NK-92 treated with Interleukin-12 subunit alpha and Interleukin-12 subunit beta, amount 100 ng/mL, for 24 hours (cell line): Measurements from ENCODE around the gene NFYA.

Experiments
- DNase-seq: peaks from one replicate; lab custom pipeline; 2025; lab: John Stamatoyannopoulos, UW

NFYA gene

DNA sequence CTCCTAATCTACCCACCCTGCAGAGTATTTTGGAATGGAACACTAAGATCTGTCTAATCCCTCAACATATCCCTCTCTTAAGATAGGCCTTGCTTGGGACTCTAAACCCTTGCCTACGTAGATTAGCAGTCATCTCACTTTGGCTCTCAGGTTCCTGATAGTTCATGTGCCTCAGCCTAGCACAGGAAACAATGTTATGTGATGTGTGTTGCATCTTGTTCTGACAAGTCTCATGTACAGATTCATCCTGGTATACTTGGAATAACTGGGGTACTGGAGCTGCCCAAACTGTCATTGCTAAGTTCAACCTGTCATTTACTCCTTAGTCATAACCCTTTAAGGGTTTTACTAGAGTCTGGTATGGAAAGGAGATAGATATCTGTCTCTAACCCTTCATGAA, 47.3 kb downstream of the NFYA start:
- DNase-seq: no peak

DNA sequence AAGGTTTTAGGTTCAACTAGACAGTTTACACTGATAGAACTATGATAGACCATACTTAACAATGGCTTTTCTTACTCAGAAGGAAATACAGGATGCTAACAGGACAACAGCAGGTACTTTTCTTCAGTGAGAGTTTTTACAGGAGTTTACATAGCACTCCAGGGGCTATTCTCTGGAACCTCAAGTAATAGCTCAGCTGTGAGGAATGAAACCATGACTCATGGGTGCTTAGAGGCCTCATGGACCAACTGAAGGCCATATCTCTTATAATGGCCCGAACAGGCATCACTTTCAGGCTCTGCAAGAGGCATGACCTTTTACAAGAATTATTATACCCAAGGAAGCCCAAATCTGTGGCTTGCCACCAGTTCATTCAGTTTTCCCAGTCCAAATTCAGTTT, 49.6 kb downstream of the NFYA start:
- no peak for DNase-seq

- no peak for DNase-seq
These were observed 50.1 kb downstream of the NFYA start for GRCh38 chr6:41122918-41123317.

DNA sequence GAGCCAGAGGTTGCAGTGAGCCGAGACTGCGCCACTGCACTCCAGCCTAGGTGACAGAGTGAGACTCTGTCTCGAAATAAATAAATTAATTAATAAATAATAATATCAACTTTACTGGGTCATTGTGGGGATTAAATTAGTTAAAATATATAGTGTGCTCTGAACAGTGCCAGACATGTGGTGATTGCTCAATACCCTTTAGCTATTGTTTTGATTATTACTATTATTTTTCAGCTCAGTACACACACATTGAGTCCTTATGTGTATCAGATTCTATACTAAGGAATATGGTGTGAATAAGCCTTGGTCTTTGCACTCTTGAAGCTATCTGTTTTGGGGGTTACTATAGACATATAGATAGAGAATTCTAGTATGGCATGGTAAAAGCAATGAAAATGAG, 52.5 kb downstream of the NFYA start:
- no peak for DNase-seq

DNA sequence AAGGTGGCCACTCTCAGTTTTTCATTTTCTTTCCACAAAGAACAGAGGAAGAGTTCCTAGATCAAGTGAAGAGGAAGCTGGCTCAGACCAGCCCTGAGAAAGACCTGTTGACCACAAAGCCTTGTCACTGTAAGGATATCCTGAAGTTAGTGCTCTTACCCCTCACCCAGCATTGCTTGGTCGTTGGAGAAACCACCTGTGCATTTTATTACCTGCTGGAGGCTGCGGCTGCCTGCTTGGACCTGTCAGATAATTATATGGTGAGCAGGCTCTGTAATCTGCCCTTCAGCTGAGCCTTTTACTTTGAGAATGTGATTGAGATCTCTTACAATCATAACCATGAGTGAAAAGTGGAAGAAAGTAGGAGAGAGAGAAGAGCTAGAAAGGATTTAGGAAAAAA, 59.5 kb downstream of the NFYA start:
- DNase-seq: no peak

DNA sequence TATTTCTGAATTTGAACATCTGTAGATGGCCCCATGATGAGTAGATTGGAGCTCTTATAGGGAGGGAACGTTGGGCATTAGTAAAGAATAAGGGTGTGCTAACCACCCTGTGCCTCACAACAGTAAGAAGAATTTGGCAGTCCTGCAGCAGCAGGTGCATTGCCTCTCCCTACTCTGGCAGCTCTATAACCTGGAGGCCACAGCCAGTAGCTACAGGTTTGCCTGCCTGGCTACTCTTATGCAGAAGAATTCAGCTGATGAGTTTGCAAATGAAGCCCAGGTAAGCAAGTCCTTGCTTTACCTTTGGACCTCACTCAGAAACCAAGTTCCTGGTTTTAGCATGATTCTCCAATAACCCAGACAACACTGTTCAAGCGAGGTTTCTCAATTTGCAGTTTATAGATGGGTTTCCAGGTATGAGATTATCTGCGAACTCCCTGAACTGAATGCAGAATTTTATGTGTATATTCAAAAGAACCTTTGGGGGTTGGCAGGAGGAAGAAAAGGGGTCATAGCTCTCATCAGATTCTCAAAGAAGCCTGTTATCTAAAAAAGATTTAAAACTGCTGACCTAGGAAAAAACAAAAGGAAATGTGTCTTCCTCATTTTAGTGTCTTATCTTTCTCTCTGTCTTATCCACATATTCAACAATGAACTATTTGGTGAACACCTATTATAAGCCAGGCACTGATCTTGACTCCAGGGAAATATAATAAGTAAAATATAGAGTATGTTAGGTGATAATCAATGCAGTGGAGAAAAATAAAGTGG, 62.5 kb downstream of the NFYA start:
- DNase-seq: no peak

DNA sequence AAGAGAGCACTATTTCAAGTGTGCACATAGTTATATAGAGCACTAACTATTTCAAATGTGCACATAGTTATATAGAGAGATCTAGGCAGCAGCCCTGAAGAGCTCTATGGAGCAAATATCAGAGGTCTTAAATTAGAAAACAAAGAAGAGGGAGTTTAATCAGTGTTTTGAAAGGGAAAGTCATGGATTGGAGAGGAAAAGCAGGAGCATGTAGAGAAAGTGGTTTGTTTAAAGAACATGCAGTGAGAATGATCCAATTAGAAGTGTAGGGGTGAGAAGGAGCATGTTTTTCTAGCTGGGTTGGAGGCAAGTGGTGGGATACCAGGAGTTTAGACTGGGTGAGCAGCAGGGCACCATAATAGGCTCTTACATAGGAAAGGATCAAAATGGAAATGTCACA, 64.1 kb downstream of the NFYA start:
- no peak for DNase-seq

DNA sequence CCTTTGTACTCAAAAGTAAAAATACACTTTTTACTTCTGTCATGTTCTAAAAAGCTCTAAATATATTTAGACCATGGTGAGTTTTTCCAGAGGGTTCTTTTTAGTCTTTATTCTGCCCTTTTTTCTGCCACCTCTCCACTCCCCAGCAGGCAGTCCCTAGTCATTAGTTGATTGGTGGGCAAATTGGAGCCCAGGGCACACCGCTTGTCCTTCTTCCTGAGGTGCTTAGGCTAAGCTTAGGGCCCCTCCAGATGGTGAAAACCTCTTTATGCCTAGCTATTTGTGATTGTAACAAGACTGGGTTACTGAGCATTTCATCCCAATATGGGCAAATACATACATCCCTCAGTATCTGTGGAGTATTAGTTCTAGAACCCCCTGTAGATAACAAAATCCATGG, 75.1 kb downstream of the NFYA start:
- DNase-seq: no peak
